HG03045 (cell line): ENCODE data around the gene FOXN1.
"Not testable (repeated sequence)": the region's sequence is repeated elsewhere in the genome, so short reads cannot be mapped to it uniquely, and the experiment has no call there.

Source experiments
- ATAC-seq: cut with Tn5 transposase; IDR thresholded peaks from one replicate; pipeline ENCODE4 v1.9.1; 2021; ENCODE audit warnings: mild to moderate bottlenecking, moderate library complexity; ENCODE audit not compliant: unreplicated experiment

The FOXN1 gene

GRCh38 chr17:28505986-28506665, at the start of gene FOXN1:
Gene FOXN1, plus strand, starts transcription at chr17:28506348. Its CDS starts 17,622 bp downstream, at chr17:28523970.
- ATAC-seq = no peak

- ATAC-seq = no peak
These were observed 48.3 kb upstream of the FOXN1 start for GRCh38 chr17:28457890-28458289.

GRCh38 chr17:28458881-28459280, 47.3 kb upstream of the FOXN1 start:
- not testable (repeated sequence) for ATAC-seq

GRCh38 chr17:28460901-28461300, 45.2 kb upstream of the FOXN1 start:
- no peak for ATAC-seq

- no peak for ATAC-seq
These were observed 40.1 kb upstream of the FOXN1 start for GRCh38 chr17:28466001-28466400.

GRCh38 chr17:28466521-28467048, 39.6 kb upstream of the FOXN1 start:
- ATAC-seq = no peak

- ATAC-seq = no peak
These were observed 38.6 kb upstream of the FOXN1 start for GRCh38 chr17:28467456-28468025.

GRCh38 chr17:28468033-28468735, 38.0 kb upstream of the FOXN1 start:
- not testable (repeated sequence) for ATAC-seq

- no peak for ATAC-seq
These were observed 37.4 kb upstream of the FOXN1 start for GRCh38 chr17:28468781-28469180.

GRCh38 chr17:28469376-28469775, 36.8 kb upstream of the FOXN1 start:
- ATAC-seq = no peak

GRCh38 chr17:28470266-28470913, 35.8 kb upstream of the FOXN1 start:
- no peak for ATAC-seq

GRCh38 chr17:28470914-28471366, 35.2 kb upstream of the FOXN1 start:
- no peak for ATAC-seq

- ATAC-seq = no peak
These were observed 34.4 kb upstream of the FOXN1 start for GRCh38 chr17:28471531-28472342.

- ATAC-seq = no peak
These were observed 33.2 kb upstream of the FOXN1 start for GRCh38 chr17:28472871-28473497.

- ATAC-seq = no peak
These were observed 32.6 kb upstream of the FOXN1 start, which contains the start of gene SLC13A2 for GRCh38 chr17:28473542-28473941. Gene SLC13A2, plus strand, starts transcription at chr17:28473644. Its CDS starts 69 bp downstream, at chr17:28473713.

GRCh38 chr17:28474111-28474531, 32.0 kb upstream of the FOXN1 start:
- no peak for ATAC-seq

- ATAC-seq = no peak
These were observed 30.8 kb upstream of the FOXN1 start for GRCh38 chr17:28475151-28475900.

- ATAC-seq = no peak
These were observed 29.9 kb upstream of the FOXN1 start for GRCh38 chr17:28476076-28476865.
